Stimulated activated CD8-positive, alpha-beta memory T cell treated with anti-CD3 and anti-CD28 coated beads, Interleukin-2, amount 100 ng/mL, for 48 hours (primary cell): ENCODE measurements around the gene DNAJC9.
A peak's percentile ranks its signal among the peaks of the same experiment; 100 is the strongest.
"Not testable (repeated sequence)": the region's sequence is repeated elsewhere in the genome, so short reads cannot be mapped to it uniquely, and the experiment has no call there.

Experiments used
- DNase-seq, 2 donors: peaks; one replicate each; pipeline ENCODE4 v3.0.0-alpha.2; 2020; ENCODE audit warnings: low read depth in 2 of 2

The DNAJC9 gene

GRCh38 chr10:73246646-73247508 lies at the start of gene DNAJC9:
Gene DNAJC9 (minus strand): TSS chr10:73247255. CDS start chr10:73247189, 66 bp downstream.
- DNase-seq = peak; percentile 97

- DNase-seq = no peak
Measured at GRCh38 chr10:73293461-73293860, 46.4 kb upstream of the DNAJC9 start.

GRCh38 chr10:73289958-73290357 lies 42.9 kb upstream of the DNAJC9 start:
- no peak for DNase-seq

- DNase-seq = no peak
Measured at GRCh38 chr10:73287441-73287840, 40.4 kb upstream of the DNAJC9 start.

GRCh38 chr10:73281097-73281496 lies 34.0 kb upstream of the DNAJC9 start:
- no peak for DNase-seq

GRCh38 chr10:73264423-73264822 lies 17.4 kb upstream of the DNAJC9 start:
- no peak for DNase-seq

- no peak for DNase-seq
Measured at GRCh38 chr10:73263693-73264347, 16.8 kb upstream of the DNAJC9 start.

- DNase-seq = no peak
Measured at GRCh38 chr10:73262880-73263555, 16.0 kb upstream of the DNAJC9 start.

GRCh38 chr10:73262105-73262730 lies 15.2 kb upstream of the DNAJC9 start:
- DNase-seq = no peak

GRCh38 chr10:73261362-73261995 lies 14.4 kb upstream of the DNAJC9 start:
- DNase-seq = no peak

GRCh38 chr10:73258612-73259011 lies 11.6 kb upstream of the DNAJC9 start:
- DNase-seq = not testable (repeated sequence)

- no peak for DNase-seq
Measured at GRCh38 chr10:73253225-73253555, 6.1 kb upstream of the DNAJC9 start.

GRCh38 chr10:73252445-73253224 lies 5.6 kb upstream of the DNAJC9 start, which contains the start of gene MRPS16:
Gene MRPS16 (minus strand): TSS chr10:73252644. CDS start chr10:73252482, 162 bp downstream.
- peak; percentile 77 to 86 for DNase-seq

- no peak for DNase-seq
Measured at GRCh38 chr10:73251683-73252444, 4.8 kb upstream of the DNAJC9 start.

GRCh38 chr10:73248259-73248724 lies 1.2 kb upstream of the DNAJC9 start:
- DNase-seq = no peak

GRCh38 chr10:73247509-73248258 lies 629 bp upstream of the DNAJC9 start:
- no peak for DNase-seq

- DNase-seq = no peak
Measured at GRCh38 chr10:73246322-73246645, 771 bp downstream of the DNAJC9 start.

- no peak for DNase-seq
Measured at GRCh38 chr10:73244866-73245477, 2.1 kb downstream of the DNAJC9 start.

GRCh38 chr10:73239908-73240307 lies 7.1 kb downstream of the DNAJC9 start:
- DNase-seq = no peak
